Measurements from ENCODE around the gene HSPA2.
A peak's percentile ranks its signal among the peaks of the same experiment; 100 is the strongest.

Gene HSPA2

DNA sequence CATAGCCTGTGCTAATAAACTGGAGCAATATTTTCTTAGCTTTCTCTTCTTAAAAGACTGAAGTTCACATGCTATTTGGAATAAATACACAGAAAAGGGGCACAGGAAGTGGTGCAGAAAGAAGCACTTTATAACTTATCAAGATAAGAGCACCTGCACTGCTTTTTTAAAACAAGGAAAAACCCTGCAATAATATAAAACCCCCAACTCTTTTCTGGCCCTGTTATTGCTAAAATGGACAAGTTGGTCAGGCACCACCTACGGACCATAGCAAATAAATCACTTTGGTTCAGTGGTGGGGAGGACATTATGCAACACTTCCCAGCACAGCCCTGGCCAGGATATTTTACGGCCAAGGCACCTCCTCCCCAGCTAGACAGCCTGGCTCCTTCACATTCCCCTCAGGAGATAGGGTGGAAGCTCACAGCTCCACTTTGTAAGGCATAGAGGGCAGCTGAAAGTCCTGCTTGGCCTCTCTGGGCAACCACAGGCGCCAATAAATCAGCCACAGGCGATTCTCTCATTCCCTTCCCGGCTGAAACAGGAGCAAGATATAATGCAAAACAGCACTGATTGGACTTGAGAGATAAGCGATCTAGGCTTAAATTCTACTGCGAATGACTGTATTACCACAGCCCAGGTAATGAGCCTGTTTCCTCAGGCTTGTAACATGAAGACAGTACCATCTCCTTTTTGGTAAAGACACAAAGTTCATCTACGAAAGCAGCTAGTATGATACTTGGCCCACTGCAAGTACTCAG is 39.0 kb upstream of the HSPA2 start:
- H3K4me3 ChIP-seq (ENCODE audit: low read depth, low read length), result peak overlapping the region; percentile 6
- in situ Hi-C loops (cut with HindIII; ENCODE audit: low sequenced_read_pairs), result no loop called here
- DNase-seq (ENCODE audit: low read depth, low spot score), result peak; percentile 71

DNA sequence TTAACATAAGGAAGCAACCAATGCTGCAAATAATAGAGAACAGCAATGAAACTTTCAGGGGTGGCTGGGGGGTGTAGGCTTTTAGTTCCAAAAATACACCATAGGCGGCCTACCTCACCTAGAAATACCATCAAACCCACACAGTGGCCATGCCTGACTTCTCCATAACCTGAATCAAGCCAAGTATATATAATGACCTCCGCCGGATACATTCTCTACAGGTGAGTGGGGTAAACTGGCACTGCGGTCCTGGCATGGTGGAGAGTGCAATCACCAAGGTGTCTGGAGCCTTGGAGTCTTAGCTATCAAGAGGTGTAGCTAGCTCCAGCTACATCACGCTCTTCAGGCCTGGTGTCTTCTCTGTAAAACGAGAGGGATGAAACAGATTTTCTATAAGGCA is 38.1 kb upstream of the HSPA2 start:
- no peak for DNase-seq (ENCODE audit: low read depth, low spot score)
- in situ Hi-C loops (cut with HindIII; ENCODE audit: low sequenced_read_pairs), result no loop called here
- TF ChIP-seq, protein P1, sequence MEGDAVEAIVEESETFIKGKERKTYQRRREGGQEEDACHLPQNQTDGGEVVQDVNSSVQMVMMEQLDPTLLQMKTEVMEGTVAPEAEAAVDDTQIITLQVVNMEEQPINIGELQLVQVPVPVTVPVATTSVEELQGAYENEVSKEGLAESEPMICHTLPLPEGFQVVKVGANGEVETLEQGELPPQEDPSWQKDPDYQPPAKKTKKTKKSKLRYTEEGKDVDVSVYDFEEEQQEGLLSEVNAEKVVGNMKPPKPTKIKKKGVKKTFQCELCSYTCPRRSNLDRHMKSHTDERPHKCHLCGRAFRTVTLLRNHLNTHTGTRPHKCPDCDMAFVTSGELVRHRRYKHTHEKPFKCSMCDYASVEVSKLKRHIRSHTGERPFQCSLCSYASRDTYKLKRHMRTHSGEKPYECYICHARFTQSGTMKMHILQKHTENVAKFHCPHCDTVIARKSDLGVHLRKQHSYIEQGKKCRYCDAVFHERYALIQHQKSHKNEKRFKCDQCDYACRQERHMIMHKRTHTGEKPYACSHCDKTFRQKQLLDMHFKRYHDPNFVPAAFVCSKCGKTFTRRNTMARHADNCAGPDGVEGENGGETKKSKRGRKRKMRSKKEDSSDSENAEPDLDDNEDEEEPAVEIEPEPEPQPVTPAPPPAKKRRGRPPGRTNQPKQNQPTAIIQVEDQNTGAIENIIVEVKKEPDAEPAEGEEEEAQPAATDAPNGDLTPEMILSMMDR (IDR thresholded peaks at IDR 0.05; ENCODE audit: low read depth, low read length), result no peak
- peak overlapping the region; percentile 81 for H3K4me3 ChIP-seq (ENCODE audit: low read depth, low read length)

More for the DNA sequence above, 39.0 kb upstream of the HSPA2 start:
- TF ChIP-seq, protein P1 (IDR thresholded peaks at IDR 0.05; ENCODE audit: low read depth, low read length), result no peak

DNA sequence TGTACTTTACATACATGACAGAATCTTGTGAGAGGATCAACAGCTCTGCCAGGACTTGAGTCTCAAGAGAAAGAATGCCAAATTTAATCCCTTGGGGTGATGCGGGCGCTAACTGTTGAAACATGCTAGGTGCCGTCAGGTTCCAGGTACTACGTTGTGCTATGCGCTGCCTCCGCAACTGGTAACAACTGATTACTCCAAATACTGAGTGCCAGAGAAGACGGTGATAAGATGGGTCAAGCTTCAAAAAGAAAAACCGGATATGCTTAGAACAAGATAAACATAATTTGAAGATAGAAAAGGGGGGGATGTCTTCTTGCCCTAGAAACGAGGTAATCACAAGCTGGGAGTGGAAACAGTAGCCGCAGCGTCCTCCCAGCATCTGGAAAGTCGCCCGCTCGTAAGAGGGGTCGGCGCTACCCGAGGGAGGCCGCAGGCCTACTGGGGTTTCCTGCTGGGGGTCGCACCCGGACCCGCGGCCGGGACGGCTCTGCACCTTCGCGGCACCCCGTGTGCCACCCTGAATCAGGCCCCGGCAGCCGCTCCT is 37.6 kb upstream of the HSPA2 start:
- TF ChIP-seq, protein P1 (IDR thresholded peaks at IDR 0.05; ENCODE audit: low read depth, low read length), result no peak
- in situ Hi-C loops (cut with HindIII; ENCODE audit: low sequenced_read_pairs), result no loop called here
- H3K4me3 ChIP-seq (ENCODE audit: low read depth, low read length), result peak overlapping the region; percentile 81
- peak; percentile 29 for DNase-seq (ENCODE audit: low read depth, low spot score)

DNA sequence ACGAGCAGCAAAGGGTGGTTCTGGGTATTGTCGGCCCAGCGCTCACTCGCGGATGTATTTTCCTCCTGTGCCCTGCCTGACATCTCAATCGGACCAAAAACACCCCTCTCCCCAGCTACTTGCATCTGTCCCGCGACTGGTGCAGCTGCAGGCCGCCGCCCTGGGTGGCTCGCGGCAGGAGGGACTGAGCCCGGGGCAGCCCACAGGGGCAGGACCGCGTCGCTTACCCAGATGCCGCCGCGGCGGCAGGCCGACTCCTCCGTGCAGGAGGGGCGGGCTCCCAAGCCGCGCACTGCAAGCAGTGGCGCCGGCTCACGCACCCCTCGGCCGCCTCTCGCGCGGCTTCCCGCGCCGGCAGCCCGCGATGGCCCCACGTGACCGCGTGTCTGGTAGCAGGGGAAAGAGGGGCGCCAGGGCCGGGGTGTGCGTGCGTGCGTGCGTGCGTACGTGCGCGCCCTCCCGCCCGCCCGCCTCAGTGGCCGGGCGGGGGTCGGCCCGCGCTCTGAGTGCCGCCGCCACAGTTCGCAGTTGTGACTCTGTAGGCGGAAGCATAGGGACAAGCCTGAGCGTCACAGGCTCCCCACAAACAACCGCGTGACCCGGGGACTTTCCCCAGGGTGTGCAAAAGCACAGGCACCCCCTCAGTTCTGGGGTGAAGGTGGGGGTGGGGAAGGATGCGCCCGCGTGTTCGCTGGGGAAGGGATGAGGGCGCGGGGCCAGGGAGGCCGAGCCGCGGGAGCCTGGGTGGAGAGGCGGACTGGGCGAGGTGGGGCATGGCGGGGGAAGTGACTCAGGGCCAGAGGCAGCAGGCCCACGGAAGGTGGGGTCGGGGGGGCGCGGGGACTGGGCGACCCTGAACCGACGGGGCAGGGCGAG is 36.9 kb upstream of the HSPA2 start, which contains the start of gene ZBTB25:
Gene ZBTB25 (minus strand): TSS at position 405 of the 876 bp plus-strand sequence. CDS start 13,305 bp downstream, outside the sequence.
- peak within 1 kb of the TSS; percentile 92 for H3K4me3 ChIP-seq (ENCODE audit: low read depth, low read length)
- DNase-seq (ENCODE audit: low read depth, low spot score), result peak; percentile 95
- TF ChIP-seq, protein P1 (IDR thresholded peaks at IDR 0.05; ENCODE audit: low read depth, low read length), result no peak
- in situ Hi-C loops (cut with HindIII; ENCODE audit: low sequenced_read_pairs), result no loop called here

DNA sequence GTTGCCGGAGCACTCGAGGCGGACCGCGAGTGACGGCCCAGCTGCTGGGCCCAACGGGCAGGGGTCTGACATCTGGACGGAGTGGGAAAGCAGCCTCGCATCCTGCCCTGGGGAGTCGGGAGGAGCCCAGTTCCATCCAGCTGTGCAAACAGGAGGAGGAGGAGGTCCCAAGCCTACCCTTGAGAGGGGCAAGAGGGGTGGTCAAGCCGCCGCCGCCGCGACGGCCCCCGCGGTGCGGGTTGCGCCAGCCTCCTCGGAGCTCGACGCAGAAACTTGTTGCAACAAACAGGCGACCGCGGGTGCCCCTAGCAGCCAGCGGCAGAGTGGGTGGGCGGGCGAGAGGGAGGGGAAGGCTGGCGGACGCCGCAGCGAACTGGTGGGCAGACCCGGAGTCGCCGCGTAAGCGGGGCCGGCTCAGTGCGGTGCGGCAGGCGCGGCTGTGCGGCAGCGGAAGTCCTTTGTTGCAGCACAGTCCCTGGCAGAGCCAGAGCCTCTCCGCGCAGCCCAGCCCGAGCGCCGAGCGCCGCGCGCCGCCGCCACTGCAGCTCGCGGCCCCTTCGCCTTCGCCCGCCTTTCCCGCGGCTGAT is 36.1 kb upstream of the HSPA2 start, which contains the start of gene ZBTB1:
Gene ZBTB1 (plus strand): TSS at position 461 of the 587 bp plus-strand sequence. CDS start 16,735 bp downstream, outside the sequence.
- in situ Hi-C loops (cut with HindIII; ENCODE audit: low sequenced_read_pairs), result no loop called here
- TF ChIP-seq, protein P1 (IDR thresholded peaks at IDR 0.05; ENCODE audit: low read depth, low read length), result no peak
- peak within 1 kb of the TSS; percentile 92 for H3K4me3 ChIP-seq (ENCODE audit: low read depth, low read length)
- peak; percentile 93 for DNase-seq (ENCODE audit: low read depth, low spot score)
